Activated T-cell treated with anti-CD3 and anti-CD28 coated beads for 24 hours (primary cell): ENCODE measurements around the gene TPRKB.
"Not testable (repeated sequence)": the region's sequence is repeated elsewhere in the genome, so short reads cannot be mapped to it uniquely, and the experiment has no call there.

Source experiments
- DNase-seq: peaks from one replicate; pipeline ENCODE4 v3.0.0-alpha.2; 2020; ENCODE audit warnings: low read depth

The TPRKB gene

GRCh38 chr2:73739101-73739500 lies 2.0 kb upstream of the TPRKB start:
- DNase-seq: no peak

GRCh38 chr2:73736378-73736777 lies 767 bp downstream of the TPRKB start:
- DNase-seq: no peak

- no peak for DNase-seq
These were observed 6.3 kb downstream of the TPRKB start for GRCh38 chr2:73730810-73731209.

- DNase-seq: no peak
These were observed 8.4 kb downstream of the TPRKB start for GRCh38 chr2:73728711-73729110.

GRCh38 chr2:73728043-73728442 lies 9.1 kb downstream of the TPRKB start:
- no peak for DNase-seq

GRCh38 chr2:73726657-73727056 lies 10.5 kb downstream of the TPRKB start:
- DNase-seq: not testable (repeated sequence)

GRCh38 chr2:73718851-73719621 lies 18.1 kb downstream of the TPRKB start:
- DNase-seq: no peak

- DNase-seq: no peak
These were observed 18.7 kb downstream of the TPRKB start for GRCh38 chr2:73718421-73718820.

GRCh38 chr2:73717695-73718094 lies 19.4 kb downstream of the TPRKB start:
- not testable (repeated sequence) for DNase-seq

- no peak for DNase-seq
These were observed 19.9 kb downstream of the TPRKB start for GRCh38 chr2:73717251-73717606.

GRCh38 chr2:73716543-73717250 lies 20.4 kb downstream of the TPRKB start:
- no peak for DNase-seq

GRCh38 chr2:73714091-73714490 lies 23.1 kb downstream of the TPRKB start:
- no peak for DNase-seq

- no peak for DNase-seq
These were observed 28.6 kb downstream of the TPRKB start for GRCh38 chr2:73708527-73708926.

- DNase-seq: no peak
These were observed 29.5 kb downstream of the TPRKB start for GRCh38 chr2:73707636-73708035.

GRCh38 chr2:73707058-73707457 lies 30.1 kb downstream of the TPRKB start:
- DNase-seq: no peak

GRCh38 chr2:73705091-73705490 lies 32.1 kb downstream of the TPRKB start:
- no peak for DNase-seq

GRCh38 chr2:73704285-73704684 lies 32.9 kb downstream of the TPRKB start:
- no peak for DNase-seq

GRCh38 chr2:73703675-73704074 lies 33.5 kb downstream of the TPRKB start:
- DNase-seq: no peak

GRCh38 chr2:73702852-73703493 lies 34.2 kb downstream of the TPRKB start:
- DNase-seq: not testable (repeated sequence)

- no peak for DNase-seq
These were observed 35.0 kb downstream of the TPRKB start for GRCh38 chr2:73701968-73702665.

- not testable (repeated sequence) for DNase-seq
These were observed 35.7 kb downstream of the TPRKB start for GRCh38 chr2:73701448-73701765.

- no peak for DNase-seq
These were observed 36.3 kb downstream of the TPRKB start for GRCh38 chr2:73700661-73701447.
